ENCODE results near the gene LRRC8C.

- TF ChIP-seq CTCF (IDR thresholded peaks at IDR 0.05) (no peak), POLR2AphosphoS5 (IDR thresholded peaks at IDR 0.05) (no peak)
These were observed 25.8 kb upstream of the LRRC8C start for GRCh38 chr1:89607156-89607555.
